ENCODE results near the gene FN1.

FN1 gene

GRCh38 chr2:215435870-215436704 is at the start of gene FN1:
Gene FN1 (minus strand): TSS chr2:215436068. CDS start chr2:215435802, 266 bp downstream.
- DNase-seq, result peak in 3 of 4 experiments; percentile 12 to 29 (median 22)

DNA sequence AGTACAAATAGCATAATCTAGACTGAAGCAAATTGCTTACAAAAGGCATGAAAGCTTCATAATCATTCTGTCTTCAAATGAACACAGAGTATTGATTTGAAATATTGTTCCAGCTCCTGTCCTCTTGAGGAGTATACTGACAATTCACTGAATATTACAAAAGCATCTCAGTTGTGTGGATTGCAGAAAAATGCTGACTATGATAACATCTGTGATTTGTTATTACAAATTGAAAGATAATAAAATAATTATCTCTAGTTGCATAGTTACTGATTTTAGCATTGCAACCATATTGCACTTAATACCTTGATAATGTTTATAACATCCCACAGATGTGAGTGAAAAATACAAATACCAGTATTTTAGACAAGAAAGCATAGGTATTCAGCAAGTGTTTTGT is 49.2 kb upstream of the FN1 start:
- DNase-seq, result no peak

- no peak for DNase-seq
Measured at GRCh38 chr2:215484570-215484969, 48.7 kb upstream of the FN1 start.

DNA sequence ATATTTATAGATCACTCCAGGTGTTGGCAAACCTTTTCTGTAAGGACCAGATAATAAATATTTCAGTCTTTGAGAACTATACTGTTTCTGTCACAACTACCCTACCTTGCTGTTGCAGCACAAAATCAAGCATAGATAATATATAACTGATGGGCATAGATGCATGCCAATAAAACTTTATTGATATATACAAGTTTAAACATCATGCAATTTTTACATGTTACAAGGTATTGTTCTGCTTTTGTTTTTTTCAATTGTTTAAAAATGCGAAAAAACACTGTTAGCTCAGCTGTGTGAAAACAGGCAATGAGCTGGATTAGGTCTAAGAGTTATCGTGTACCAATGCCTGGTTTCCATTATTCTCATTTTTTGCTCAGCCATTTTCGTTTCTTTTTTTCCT is 47.6 kb upstream of the FN1 start:
- DNase-seq, result no peak

- no peak for DNase-seq
Measured at GRCh38 chr2:215479536-215480240, 43.8 kb upstream of the FN1 start.

GRCh38 chr2:215479121-215479520 is 43.3 kb upstream of the FN1 start:
- no peak for DNase-seq

DNA sequence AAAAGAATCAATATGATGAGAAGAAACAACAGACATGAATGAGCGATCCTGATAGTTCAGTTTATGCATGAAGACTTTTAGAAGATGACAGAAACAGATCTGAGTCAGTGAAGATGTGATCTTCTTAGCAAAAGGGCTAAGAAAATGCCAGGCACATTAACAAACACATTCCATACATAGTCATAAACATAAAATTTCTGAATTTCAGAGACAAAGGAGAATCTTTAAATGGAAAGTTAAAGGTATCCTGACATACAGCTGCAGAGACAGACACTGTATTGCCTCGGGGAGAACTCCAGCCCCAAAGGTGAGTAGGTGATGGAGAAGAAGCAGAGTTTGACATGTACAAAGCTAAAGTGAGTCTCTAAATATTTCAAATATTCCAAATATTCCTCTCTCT is 40.6 kb upstream of the FN1 start:
- DNase-seq, result no peak

DNA sequence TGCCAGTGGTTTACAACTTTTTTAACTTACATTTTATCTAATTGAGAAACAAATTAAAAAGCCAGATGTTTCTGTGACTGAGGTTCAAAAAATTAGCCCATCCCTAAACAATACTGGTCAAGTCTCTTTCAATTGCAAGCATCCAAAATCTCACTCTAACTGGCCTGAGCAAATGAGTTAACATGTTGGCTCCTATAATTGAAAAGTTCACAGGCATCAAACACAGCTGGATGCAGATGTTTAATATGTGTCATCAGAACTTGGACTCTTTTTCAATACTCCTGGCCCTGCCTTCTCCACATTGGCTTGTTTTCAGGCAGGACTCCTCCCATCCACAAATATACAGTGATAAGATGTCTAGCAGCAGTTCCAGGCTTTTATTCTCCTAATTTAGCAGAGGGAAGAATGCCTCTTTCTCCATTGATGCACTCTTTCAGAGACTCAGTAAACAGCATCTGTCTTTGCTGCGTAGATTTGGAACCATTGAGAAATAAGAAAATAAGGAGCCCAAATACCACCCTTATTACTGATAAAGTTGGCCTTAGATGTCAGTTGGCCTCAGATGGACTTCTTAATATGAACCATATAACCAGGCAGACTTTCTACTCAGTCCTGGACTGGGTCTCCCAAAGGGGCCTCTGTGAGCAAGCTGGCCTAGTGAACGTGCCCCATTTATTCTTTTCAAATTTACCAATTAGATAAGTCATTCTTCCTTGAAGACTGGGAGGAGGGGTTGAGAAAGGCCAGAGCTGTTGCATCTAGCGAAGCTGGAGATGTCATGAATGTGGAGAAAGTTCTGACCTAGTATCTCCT is 30.4 kb upstream of the FN1 start:
- DNase-seq, result no peak

DNA sequence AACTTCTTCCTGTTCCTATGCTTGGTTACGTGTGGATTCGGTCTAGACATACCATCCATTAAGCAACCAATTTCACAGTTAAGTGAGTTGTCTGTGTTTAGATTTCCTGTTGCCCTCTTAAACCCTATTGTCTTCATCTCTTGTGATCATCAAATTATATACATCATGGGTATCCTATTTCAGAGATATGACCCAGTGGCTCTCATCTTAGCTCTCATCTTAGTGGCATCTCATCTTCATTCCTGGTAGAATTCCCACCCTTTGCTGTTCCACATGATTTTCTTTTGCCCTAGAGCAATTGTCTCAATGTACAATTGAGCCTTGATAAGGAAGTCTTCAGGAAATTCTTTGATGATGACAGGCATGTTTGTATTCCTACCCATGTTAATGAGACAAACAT is 29.4 kb upstream of the FN1 start:
- DNase-seq, result no peak

GRCh38 chr2:215461836-215462532 is 26.1 kb upstream of the FN1 start:
- DNase-seq, result no peak

GRCh38 chr2:215460682-215461382 is 25.0 kb upstream of the FN1 start:
- DNase-seq, result no peak

GRCh38 chr2:215455958-215456357 is 20.1 kb upstream of the FN1 start:
- DNase-seq, result no peak

DNA sequence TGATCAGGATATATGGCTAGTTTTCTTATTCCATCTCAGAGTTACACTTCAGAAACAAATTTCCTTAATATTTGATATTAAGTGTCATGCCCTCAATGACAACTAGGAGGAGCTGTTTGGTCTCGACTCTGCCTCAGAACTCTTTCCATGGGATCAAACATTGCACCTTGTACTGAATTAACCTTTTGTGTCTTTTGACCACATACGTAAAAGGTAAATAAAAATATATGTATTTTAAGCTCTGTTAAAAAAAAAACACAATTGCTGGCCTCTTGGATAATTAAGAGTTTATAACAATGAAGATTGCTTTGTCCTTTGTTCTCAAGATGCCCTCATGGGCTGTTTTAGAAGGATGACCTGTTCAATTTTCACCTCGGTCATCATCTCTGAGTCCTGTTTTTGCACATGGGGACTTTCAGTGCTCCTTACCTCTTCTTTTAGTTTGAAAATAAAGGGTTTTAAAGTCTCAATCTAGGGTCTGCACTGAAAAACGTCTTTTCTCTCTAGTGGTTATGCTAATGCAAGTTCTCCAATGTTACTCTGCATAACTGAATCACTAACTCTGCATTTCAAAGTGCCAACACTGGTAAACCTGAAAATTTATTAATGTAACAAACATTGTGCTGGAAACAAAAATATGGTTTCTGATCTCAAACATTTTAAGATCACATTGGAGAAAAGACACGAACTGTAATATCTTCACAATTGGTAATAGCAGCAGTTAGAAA is 18.8 kb upstream of the FN1 start:
- no peak for DNase-seq

DNA sequence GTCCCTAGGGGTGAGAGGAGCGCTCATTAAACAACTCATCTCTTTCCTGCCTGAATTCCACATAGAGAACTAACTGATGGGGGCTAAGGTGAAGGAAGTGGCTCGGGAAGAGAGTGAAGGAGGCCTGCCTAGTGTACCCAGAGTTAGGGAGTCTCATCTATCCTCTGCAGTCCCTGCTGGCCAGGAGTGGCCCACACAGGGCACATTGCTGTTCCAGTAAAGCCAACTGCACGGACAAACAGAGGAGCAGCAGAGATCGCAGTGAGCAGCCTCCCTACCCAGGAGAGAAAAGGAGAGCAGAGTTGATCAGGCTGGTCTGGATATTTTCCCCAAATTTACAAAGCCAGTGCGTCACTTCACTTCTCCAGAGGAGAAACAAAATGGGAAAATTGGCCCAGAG is 16.9 kb upstream of the FN1 start:
- DNase-seq, result no peak

- DNase-seq, result no peak
Measured at GRCh38 chr2:215451012-215451756, 15.3 kb upstream of the FN1 start.

DNA sequence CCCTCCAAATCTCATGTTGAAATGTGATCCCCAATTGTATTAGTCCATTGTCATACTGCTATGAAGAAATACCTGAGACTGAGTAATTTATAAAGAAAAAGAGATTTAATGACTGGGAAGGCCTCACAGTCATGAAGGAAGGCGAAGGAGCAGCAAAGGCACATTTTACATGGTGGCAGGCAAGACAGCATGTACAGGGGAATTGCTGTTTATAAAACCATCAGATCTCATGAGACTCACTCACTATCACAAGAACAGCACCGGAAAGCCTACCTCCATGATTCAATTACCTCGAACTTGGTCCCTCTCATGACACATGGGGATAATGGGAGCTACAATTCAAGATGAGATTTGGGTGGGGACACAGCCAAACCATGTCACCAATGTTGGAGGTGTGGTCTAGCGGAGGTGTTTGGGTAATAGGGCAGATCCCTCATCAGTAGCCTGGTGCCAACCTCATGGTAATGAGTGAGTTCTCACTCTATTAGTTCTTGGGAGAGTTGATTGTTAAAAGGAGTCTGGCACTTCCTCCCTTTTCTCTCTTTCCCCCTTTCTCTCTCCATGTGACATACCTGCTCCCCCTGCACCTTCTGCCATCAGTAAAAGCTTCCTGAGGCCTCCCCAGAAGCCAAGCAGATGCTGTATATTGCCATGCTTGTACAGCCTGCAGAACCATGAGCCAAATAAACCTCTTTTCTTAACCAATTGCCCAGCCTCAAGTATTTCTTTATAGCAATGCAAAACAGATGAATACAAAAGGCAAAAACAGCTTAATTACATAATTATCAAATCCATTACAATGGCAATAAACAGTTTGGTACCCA is 14.5 kb upstream of the FN1 start:
- DNase-seq, result no peak

- DNase-seq, result no peak
Measured at GRCh38 chr2:215447673-215448081, 11.8 kb upstream of the FN1 start.

GRCh38 chr2:215447056-215447455 is 11.2 kb upstream of the FN1 start:
- DNase-seq, result no peak

- DNase-seq, result no peak
Measured at GRCh38 chr2:215442401-215442787, 6.5 kb upstream of the FN1 start.

Measured in activated CD4-positive, CD25-positive, alpha-beta regulatory T cell (primary cell).